HepG2 (cell line): ENCODE results near the gene GEMIN2. TPM values are rescaled to one million over a fixed set of nuclear protein-coding genes. Genes with fewer than 3 reads are reported as not detected.

Experiments
- ADNP ChIP-seq: sonication (generic); formaldehyde crosslinking; IDR thresholded peaks from 2 replicates; pipeline ENCODE4 v1.4.0; 2020; ENCODE audit warnings: missing genetic modification reagents
- ARID3A ChIP-seq: IDR thresholded peaks from 2 replicates; pipeline ENCODE4 v1.6.1; 2012; ENCODE audit warnings: low read depth, low read length, improper control_type of control experiment
- ATM ChIP-seq: fragments of 450-650 bp; IDR thresholded peaks from 2 replicates; pipeline ENCODE4 v1.7.1; 2017; ENCODE audit warnings: mild to moderate bottlenecking, borderline replicate concordance
- DRAP1 ChIP-seq: IDR thresholded peaks from 2 replicates; pipeline ENCODE4 v1.6.1; 2016; ENCODE audit warnings: missing genetic modification reagents, missing compliant biosample characterization
- FLYWCH1 ChIP-seq: sonication (generic); formaldehyde crosslinking; IDR thresholded peaks from 2 replicates; pipeline ENCODE4 v1.8.1; 2023; ENCODE audit warnings: mild to moderate bottlenecking, missing genetic modification reagents
- HNRNPUL1 ChIP-seq: fragments of 200-400 bp; formaldehyde crosslinking; IDR thresholded peaks from 2 replicates; pipeline ENCODE4 v1.6.1; 2017; ENCODE audit warnings: low read depth, mild to moderate bottlenecking, low read length, moderate library complexity
- JUNB ChIP-seq: sonication (generic); formaldehyde crosslinking; IDR thresholded peaks from 2 replicates; pipeline ENCODE4 v1.8.0; 2022; ENCODE audit warnings: missing genetic modification reagents, mild to moderate bottlenecking, borderline replicate concordance
- NCOA5 ChIP-seq: sonication (generic); formaldehyde crosslinking; IDR thresholded peaks from 2 replicates; pipeline ENCODE4 v1.4.0; 2020; ENCODE audit warnings: missing genetic modification reagents
- NKX3-1 ChIP-seq: sonication (generic); formaldehyde crosslinking; IDR thresholded peaks from 2 replicates; pipeline ENCODE4 v1.5.0; 2020; ENCODE audit warnings: missing genetic modification reagents
- PLRG1 ChIP-seq: fragments of 450-650 bp; conservative IDR thresholded peaks from 2 replicates; pipeline ENCODE4 v1.6.1; 2016
- POLR2AphosphoS2 ChIP-seq: IDR thresholded peaks from 2 replicates; pipeline ENCODE4 v1.6.1; 2011; ENCODE audit warnings: low read depth, low read length, improper control_type of control experiment
- SATB2 ChIP-seq: sonication (generic); formaldehyde crosslinking; IDR thresholded peaks from 2 replicates; pipeline ENCODE4 v1.5.0; 2020; ENCODE audit warnings: missing genetic modification reagents
- SIX4 ChIP-seq: sonication (generic); formaldehyde crosslinking; IDR thresholded peaks from 2 replicates; pipeline ENCODE4 v1.4.0; 2020; ENCODE audit warnings: missing genetic modification reagents
- ZBTB39 ChIP-seq: sonication (generic); formaldehyde crosslinking; IDR thresholded peaks from 2 replicates; pipeline ENCODE4 v1.5.0; 2020; ENCODE audit warnings: missing genetic modification reagents
- ZBTB7A ChIP-seq: sonication (generic); formaldehyde crosslinking; IDR thresholded peaks from 2 replicates; pipeline ENCODE4 v1.8.0; 2022; ENCODE audit warnings: mild to moderate bottlenecking, missing genetic modification reagents
- ZIK1 ChIP-seq: sonication (generic); formaldehyde crosslinking; IDR thresholded peaks from 2 replicates; pipeline ENCODE4 v1.5.0; 2020; ENCODE audit warnings: mild to moderate bottlenecking, low read depth, missing genetic modification reagents, borderline replicate concordance
- ZNF17 ChIP-seq: sonication (generic); formaldehyde crosslinking; IDR thresholded peaks from 2 replicates; pipeline ENCODE4 v1.5.0; 2020; ENCODE audit warnings: mild to moderate bottlenecking, missing genetic modification reagents
- ZNF546 ChIP-seq: sonication (generic); formaldehyde crosslinking; conservative IDR thresholded peaks from 2 replicates; pipeline ENCODE4 v1.8.1; 2023; ENCODE audit warnings: mild to moderate bottlenecking, missing genetic modification reagents
- ZNF678 ChIP-seq: sonication (generic); formaldehyde crosslinking; IDR thresholded peaks from 2 replicates; pipeline ENCODE4 v1.4.0; 2020; ENCODE audit warnings: mild to moderate bottlenecking, missing genetic modification reagents
- ZNF7 ChIP-seq: IDR thresholded peaks from 2 replicates; pipeline ENCODE4 v1.6.1; 2016; ENCODE audit warnings: missing biosample characterization, missing genetic modification reagents
- polyA plus RNA-seq, 8 experiments: library from polyadenylated mRNA; depleted of rRNA in 3 of 8; stranded (reverse) in 7 of 8; unstranded in 1 of 8; fragments of >200 nt; fragmentation: Illumina TruSeq in 4 of 8; extraction: Trizol in 4 of 8; gene quantifications; 2 replicates each; pipeline versions ENCODE4 v1.2.1 to v1.2.3, GENCODE V29; 2011 to 2016; ENCODE audit warnings: low read depth in 4 of 8, missing spikeins in 1 of 8, mixed read lengths in 1 of 8; ENCODE audit not compliant: insufficient read depth in 1 of 8
- total RNA-seq, 5 experiments: library from RNA; depleted of rRNA; stranded (reverse); fragments of >200 nt; fragmentation: Illumina TruSeq; extraction: Trizol; gene quantifications; 2 replicates each; pipeline ENCODE4 v1.2.3, GENCODE V29; 2016; ENCODE audit warnings: low read depth in 1 of 5
- TF ChIP-seq, protein P1 (sequence below): sonication (generic); formaldehyde crosslinking; IDR thresholded peaks from 2 replicates; pipeline ENCODE4 v1.4.0; 2020; ENCODE audit warnings: missing genetic modification reagents, mild to moderate bottlenecking, borderline replicate concordance
- TF ChIP-seq, protein P2 (sequence below): sonication (generic); formaldehyde crosslinking; IDR thresholded peaks from 2 replicates; pipeline ENCODE4 v1.4.0; 2020; ENCODE audit warnings: missing genetic modification reagents
- TF ChIP-seq, protein P3 (sequence below): fragments of 450-650 bp; IDR thresholded peaks from 2 replicates; pipeline ENCODE4 v1.6.1; 2017

GEMIN2 gene
- total and polyA plus RNA-seq, 2 of the 13 experiments (the other 11 are each of a cell fraction or from before 2014, with no cell fraction given): 54.8 to 110 TPM

DNA sequence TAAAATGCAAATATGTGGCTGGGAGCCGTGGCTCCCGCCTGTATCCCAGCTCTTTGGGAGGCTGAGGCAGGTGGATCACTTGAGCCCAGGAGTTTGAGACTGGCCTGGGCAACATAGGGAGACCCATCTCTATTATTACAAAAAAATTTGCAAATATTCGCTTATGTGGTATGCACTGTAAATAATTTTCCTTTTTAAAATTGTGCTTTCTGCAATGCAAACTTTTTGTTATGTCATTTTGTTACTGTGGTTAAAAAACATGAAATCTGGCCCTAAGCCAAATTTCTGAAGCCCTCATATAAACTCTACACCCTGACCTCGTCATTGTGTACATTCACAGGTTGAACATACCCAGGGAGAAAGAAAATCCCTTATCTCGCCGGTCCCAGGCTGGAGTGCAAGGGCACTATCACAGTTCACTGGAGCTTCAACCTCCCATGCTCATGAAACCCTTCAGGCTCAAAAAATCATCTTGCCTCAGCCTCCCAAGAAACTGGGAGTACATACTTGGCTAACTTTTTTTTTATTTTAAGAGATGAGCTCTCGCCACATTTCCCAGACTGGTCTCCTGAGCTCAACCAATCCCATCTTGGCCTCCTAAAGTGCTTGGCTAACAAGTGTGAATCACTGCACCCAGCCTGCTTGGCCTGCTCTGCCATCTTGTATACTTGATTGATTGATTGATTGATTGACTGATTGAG, 31.3 kb downstream of the GEMIN2 start (continued):
- TF ChIP-seq, protein P1, sequence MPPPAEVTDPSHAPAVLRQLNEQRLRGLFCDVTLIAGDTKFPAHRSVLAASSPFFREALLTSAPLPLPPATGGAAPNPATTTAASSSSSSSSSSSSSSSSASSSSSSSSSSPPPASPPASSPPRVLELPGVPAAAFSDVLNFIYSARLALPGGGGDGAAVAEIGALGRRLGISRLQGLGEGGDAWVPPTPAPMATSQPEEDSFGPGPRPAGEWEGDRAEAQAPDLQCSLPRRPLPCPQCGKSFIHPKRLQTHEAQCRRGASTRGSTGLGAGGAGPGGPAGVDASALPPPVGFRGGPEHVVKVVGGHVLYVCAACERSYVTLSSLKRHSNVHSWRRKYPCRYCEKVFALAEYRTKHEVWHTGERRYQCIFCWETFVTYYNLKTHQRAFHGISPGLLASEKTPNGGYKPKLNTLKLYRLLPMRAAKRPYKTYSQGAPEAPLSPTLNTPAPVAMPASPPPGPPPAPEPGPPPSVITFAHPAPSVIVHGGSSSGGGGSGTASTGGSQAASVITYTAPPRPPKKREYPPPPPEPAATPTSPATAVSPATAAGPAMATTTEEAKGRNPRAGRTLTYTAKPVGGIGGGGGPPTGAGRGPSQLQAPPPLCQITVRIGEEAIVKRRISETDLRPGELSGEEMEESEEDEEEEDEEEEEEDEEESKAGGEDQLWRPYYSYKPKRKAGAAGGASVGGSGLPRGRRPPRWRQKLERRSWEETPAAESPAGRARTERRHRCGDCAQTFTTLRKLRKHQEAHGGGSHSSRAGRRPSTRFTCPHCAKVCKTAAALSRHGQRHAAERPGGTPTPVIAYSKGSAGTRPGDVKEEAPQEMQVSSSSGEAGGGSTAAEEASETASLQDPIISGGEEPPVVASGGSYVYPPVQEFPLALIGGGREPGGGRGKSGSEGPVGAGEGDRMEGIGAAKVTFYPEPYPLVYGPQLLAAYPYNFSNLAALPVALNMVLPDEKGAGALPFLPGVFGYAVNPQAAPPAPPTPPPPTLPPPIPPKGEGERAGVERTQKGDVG (CRISPR knock-in tag): no peak
- TF ChIP-seq POLR2AphosphoS2 (no peak), ZIK1 (CRISPR knock-in tag) (no peak), ZNF546 (no peak), NCOA5 (CRISPR knock-in tag) (no peak), HNRNPUL1 (no peak), ZBTB39 (no peak), FLYWCH1 (no peak), ATM (no peak), ZBTB7A (no peak), ZNF678 (CRISPR knock-in tag) (no peak), ZNF7 (no peak), ADNP (no peak), JUNB (CRISPR knock-in tag) (no peak), SATB2 (CRISPR knock-in tag) (no peak), PLRG1 (no peak), ZNF17 (no peak), SIX4 (CRISPR knock-in tag) (no peak), NKX3-1 (CRISPR knock-in tag) (no peak), DRAP1 (CRISPR knock-in tag) (peak; percentile 17; the same call in 1 of the 2 replicates), ARID3A (no peak)
- TF ChIP-seq, protein P2, sequence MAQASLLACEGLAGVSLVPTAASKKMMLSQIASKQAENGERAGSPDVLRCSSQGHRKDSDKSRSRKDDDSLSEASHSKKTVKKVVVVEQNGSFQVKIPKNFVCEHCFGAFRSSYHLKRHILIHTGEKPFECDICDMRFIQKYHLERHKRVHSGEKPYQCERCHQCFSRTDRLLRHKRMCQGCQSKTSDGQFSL (CRISPR knock-in tag): no peak
- TF ChIP-seq, protein P3, sequence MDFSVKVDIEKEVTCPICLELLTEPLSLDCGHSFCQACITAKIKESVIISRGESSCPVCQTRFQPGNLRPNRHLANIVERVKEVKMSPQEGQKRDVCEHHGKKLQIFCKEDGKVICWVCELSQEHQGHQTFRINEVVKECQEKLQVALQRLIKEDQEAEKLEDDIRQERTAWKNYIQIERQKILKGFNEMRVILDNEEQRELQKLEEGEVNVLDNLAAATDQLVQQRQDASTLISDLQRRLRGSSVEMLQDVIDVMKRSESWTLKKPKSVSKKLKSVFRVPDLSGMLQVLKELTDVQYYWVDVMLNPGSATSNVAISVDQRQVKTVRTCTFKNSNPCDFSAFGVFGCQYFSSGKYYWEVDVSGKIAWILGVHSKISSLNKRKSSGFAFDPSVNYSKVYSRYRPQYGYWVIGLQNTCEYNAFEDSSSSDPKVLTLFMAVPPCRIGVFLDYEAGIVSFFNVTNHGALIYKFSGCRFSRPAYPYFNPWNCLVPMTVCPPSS: no peak
